ENCODE data around the gene FKBP10. TPM values are rescaled to one million over a fixed set of nuclear protein-coding genes. Genes with fewer than 3 reads are reported as not detected.

Gene FKBP10
- total RNA-seq, 1 donor from 2014 or later: 143 TPM

GRCh38 chr17:41868568-41868967 lies 55.8 kb downstream of the FKBP10 start:
- TF ChIP-seq CTCF (conservative IDR thresholded peaks at IDR 0.05; ENCODE audit: low read depth, low read length): no peak
- no peak overlapping the region for H3K4me3 ChIP-seq (ENCODE audit: low read depth, low read length)
- no peak for DNase-seq (ENCODE audit: low read depth)

- TF ChIP-seq CTCF (conservative IDR thresholded peaks at IDR 0.05; ENCODE audit: low read depth, low read length): no peak
- no peak overlapping the region for H3K4me3 ChIP-seq (ENCODE audit: low read depth, low read length)
- DNase-seq (ENCODE audit: low read depth): no peak
Observed at GRCh38 chr17:41869426-41869825, 56.6 kb downstream of the FKBP10 start.

GRCh38 chr17:41870097-41870496 lies 57.3 kb downstream of the FKBP10 start:
- DNase-seq (ENCODE audit: low read depth): no peak
- TF ChIP-seq CTCF (conservative IDR thresholded peaks at IDR 0.05; ENCODE audit: low read depth, low read length): no peak

GRCh38 chr17:41870627-41871026 lies 57.8 kb downstream of the FKBP10 start:
- DNase-seq (ENCODE audit: low read depth): no peak
- TF ChIP-seq CTCF (conservative IDR thresholded peaks at IDR 0.05; ENCODE audit: low read depth, low read length): no peak
- H3K4me3 ChIP-seq (ENCODE audit: low read depth, low read length): no peak overlapping the region

More at GRCh38 chr17:41870097-41870496, 57.3 kb downstream of the FKBP10 start:
- H3K4me3 ChIP-seq (ENCODE audit: low read depth, low read length): no peak overlapping the region

GRCh38 chr17:41871789-41872188 lies 59.0 kb downstream of the FKBP10 start:
- no peak overlapping the region for H3K4me3 ChIP-seq (ENCODE audit: low read depth, low read length)
- no peak for TF ChIP-seq CTCF (conservative IDR thresholded peaks at IDR 0.05; ENCODE audit: low read depth, low read length)
- no peak for DNase-seq (ENCODE audit: low read depth)

Other genes starting within 250 kb of the FKBP10 start
- not detected in 2 replicates for gene KRT9, start 240.9 kb upstream of the FKBP10 start, total RNA-seq
- not detected in 2 replicates for gene KRT14, start 226.1 kb upstream of the FKBP10 start, total RNA-seq
- 2.0 and 4.3 TPM in 2 replicates for gene KRT16, start 200.2 kb upstream of the FKBP10 start, total RNA-seq
- 20.8 and 88.8 TPM in 2 replicates for gene KRT17, start 188.4 kb upstream of the FKBP10 start, total RNA-seq
- gene EIF1, start 124.1 kb upstream of the FKBP10 start, total RNA-seq: 59.0 and 86.7 TPM in 2 replicates
- gene GAST, start 100.7 kb upstream of the FKBP10 start, total RNA-seq: not detected in 2 replicates
- 0.06 and 0.14 TPM in 2 replicates for gene HAP1, start 78.4 kb upstream of the FKBP10 start, total RNA-seq
- gene JUP, start 26.3 kb upstream of the FKBP10 start, total RNA-seq: 314 and 425 TPM in 2 replicates
- gene P3H4, start 1.1 kb upstream of the FKBP10 start, total RNA-seq: 47.8 and 55.5 TPM in 2 replicates
- gene NT5C3B, start 23.2 kb downstream of the FKBP10 start, total RNA-seq: 67.6 and 70.8 TPM in 2 replicates
- not detected in 2 replicates for gene KLHL10, start 24.8 kb downstream of the FKBP10 start, total RNA-seq
- gene KLHL11, start 52.4 kb downstream of the FKBP10 start, total RNA-seq: 12.3 and 13.8 TPM in 2 replicates
- 193 and 311 TPM in 2 replicates for gene ACLY, start 105.9 kb downstream of the FKBP10 start, total RNA-seq
- gene ODAD4, start 117.6 kb downstream of the FKBP10 start, total RNA-seq: 0.23 and 0.29 TPM in 2 replicates
- gene CNP, start 153.8 kb downstream of the FKBP10 start, total RNA-seq: 69.8 and 75.9 TPM in 2 replicates
- gene DNAJC7, start 204.4 kb downstream of the FKBP10 start, total RNA-seq: 57.6 and 66.8 TPM in 2 replicates
- 37.7 and 53.3 TPM in 2 replicates for gene NKIRAS2, start 207.1 kb downstream of the FKBP10 start, total RNA-seq
- 0.07 and 0.98 TPM in 2 replicates for gene C17orf113, start 237.6 kb downstream of the FKBP10 start, total RNA-seq

All from epithelial cell of proximal tubule (primary cell).